HPDE6-E6E7 (cell line): ENCODE results near the gene ITLN2.
"Not testable (repeated sequence)": the region's sequence is repeated elsewhere in the genome, so short reads cannot be mapped to it uniquely, and the experiment has no call there.

Experiments used
- DNase-seq: peaks from one replicate; pipeline ENCODE4 v3.0.0; 2011; ENCODE audit warnings: missing footprints; ENCODE audit errors: extremely low spot score

The ITLN2 gene

GRCh38 chr1:160905617-160905989, 49.0 kb downstream of the ITLN2 start:
- no peak for DNase-seq

- DNase-seq = no peak
Observed at GRCh38 chr1:160904783-160905616, 49.6 kb downstream of the ITLN2 start.

- not testable (repeated sequence) for DNase-seq
Observed at GRCh38 chr1:160902251-160902650, 52.4 kb downstream of the ITLN2 start.

GRCh38 chr1:160901768-160902167, 52.8 kb downstream of the ITLN2 start:
- DNase-seq = no peak

- DNase-seq = not testable (repeated sequence)
Observed at GRCh38 chr1:160900683-160901082, 53.9 kb downstream of the ITLN2 start.
